Measurements from ENCODE around the gene ZNF423.
A peak's percentile ranks its signal among the peaks of the same experiment; 100 is the strongest.

The ZNF423 gene

GRCh38 chr16:49594153-49594552 lies 261.8 kb downstream of the ZNF423 start:
- FAIRE-seq (no peak), DNase-seq (ENCODE audit: insufficient read length, low spot score) (no peak)
- TF ChIP-seq CTCF (IDR thresholded peaks at IDR 0.05; ENCODE audit: insufficient read depth, missing control alignments): no peak

GRCh38 chr16:49593424-49594040 lies 262.4 kb downstream of the ZNF423 start:
- DNase-seq (ENCODE audit: insufficient read length, low spot score) (no peak), FAIRE-seq (no peak)
- no peak for TF ChIP-seq CTCF (IDR thresholded peaks at IDR 0.05; ENCODE audit: insufficient read depth, missing control alignments)

- TF ChIP-seq CTCF (IDR thresholded peaks at IDR 0.05; ENCODE audit: insufficient read depth, missing control alignments): peak; percentile 82
- no peak for FAIRE-seq
- DNase-seq (ENCODE audit: insufficient read length, low spot score): no peak
These were observed 263.1 kb downstream of the ZNF423 start for GRCh38 chr16:49592546-49593423.

GRCh38 chr16:49590166-49590871 lies 265.6 kb downstream of the ZNF423 start:
- DNase-seq (ENCODE audit: insufficient read length, low spot score): no peak
- TF ChIP-seq CTCF (IDR thresholded peaks at IDR 0.05; ENCODE audit: insufficient read depth, missing control alignments): no peak
- no peak for FAIRE-seq

- no peak for TF ChIP-seq CTCF (IDR thresholded peaks at IDR 0.05; ENCODE audit: insufficient read depth, missing control alignments)
- FAIRE-seq: no peak
- DNase-seq (ENCODE audit: insufficient read length, low spot score): no peak
These were observed 266.3 kb downstream of the ZNF423 start for GRCh38 chr16:49589544-49590031.

- no peak for FAIRE-seq
- no peak for TF ChIP-seq CTCF (IDR thresholded peaks at IDR 0.05; ENCODE audit: insufficient read depth, missing control alignments)
- DNase-seq (ENCODE audit: insufficient read length, low spot score): no peak
These were observed 267.1 kb downstream of the ZNF423 start for GRCh38 chr16:49588729-49589384.
